ENCODE measurements around the gene MOB2.

MOB2 gene

GRCh38 chr11:1486054-1486825 lies at the start of gene MOB2:
Gene MOB2 (minus strand): TSS chr11:1486779. CDS start chr11:1486556, 223 bp downstream.
- Histone ChIP-seq H3K27me3 (replicated peaks; ENCODE audit: control insufficient read depth, insufficient read depth, low read length) (no peaks in the 10 kb centered on the region), H3K9me3 (ENCODE audit: control insufficient read depth, low read length) (no peaks in the 10 kb centered on the region), H3K36me3 (ENCODE audit: control insufficient read depth, insufficient read depth, low read length, severe bottlenecking) (no peaks in the 10 kb centered on the region), H3K9ac (ENCODE audit: low read length) (peak within 1 kb of the TSS; percentile 62), H3K4me3 (ENCODE audit: low read length) (no peak within 1 kb of the TSS), H3K4me1 (ENCODE audit: control insufficient read depth, insufficient read depth, low read length) (peaks cover 21% of the 10 kb centered on the region)
- no peak for DNase-seq (ENCODE audit: low read depth)

GRCh38 chr11:1534682-1535081 lies 48.1 kb upstream of the MOB2 start:
- Histone ChIP-seq H3K4me3 (ENCODE audit: low read length) (no peak overlapping the region), H3K36me3 (ENCODE audit: control insufficient read depth, insufficient read depth, low read length, severe bottlenecking) (peaks cover 6% of the 10 kb centered on the region), H3K9ac (ENCODE audit: low read length) (no peak overlapping the region), H3K27me3 (replicated peaks; ENCODE audit: control insufficient read depth, insufficient read depth, low read length) (peaks cover 13% of the 10 kb centered on the region), H3K9me3 (ENCODE audit: control insufficient read depth, low read length) (peaks cover 5% of the 10 kb centered on the region), H3K4me1 (ENCODE audit: control insufficient read depth, insufficient read depth, low read length) (peaks cover 34% of the 10 kb centered on the region)
- no peak for DNase-seq (ENCODE audit: low read depth)

- peaks cover 6% of the 10 kb centered on the region for H3K36me3 ChIP-seq (ENCODE audit: control insufficient read depth, insufficient read depth, low read length, severe bottlenecking)
- H3K4me3 ChIP-seq (ENCODE audit: low read length), result no peak overlapping the region
- peaks cover 34% of the 10 kb centered on the region for H3K4me1 ChIP-seq (ENCODE audit: control insufficient read depth, insufficient read depth, low read length)
- H3K27me3 ChIP-seq (replicated peaks; ENCODE audit: control insufficient read depth, insufficient read depth, low read length), result peaks cover 10% of the 10 kb centered on the region
- no peak for DNase-seq (ENCODE audit: low read depth)
- H3K9me3 ChIP-seq (ENCODE audit: control insufficient read depth, low read length), result peaks cover 5% of the 10 kb centered on the region
- H3K9ac ChIP-seq (ENCODE audit: low read length), result no peak overlapping the region
Observed at GRCh38 chr11:1534171-1534570, 47.6 kb upstream of the MOB2 start.

GRCh38 chr11:1533342-1533725 lies 46.8 kb upstream of the MOB2 start:
- Histone ChIP-seq H3K4me3 (ENCODE audit: low read length) (no peak overlapping the region), H3K4me1 (ENCODE audit: control insufficient read depth, insufficient read depth, low read length) (peaks cover 34% of the 10 kb centered on the region), H3K36me3 (ENCODE audit: control insufficient read depth, insufficient read depth, low read length, severe bottlenecking) (peaks cover 6% of the 10 kb centered on the region), H3K9ac (ENCODE audit: low read length) (no peak overlapping the region), H3K27me3 (replicated peaks; ENCODE audit: control insufficient read depth, insufficient read depth, low read length) (peaks cover 7% of the 10 kb centered on the region), H3K9me3 (ENCODE audit: control insufficient read depth, low read length) (peaks cover 3% of the 10 kb centered on the region)
- no peak for DNase-seq (ENCODE audit: low read depth)

- Histone ChIP-seq H3K36me3 (ENCODE audit: control insufficient read depth, insufficient read depth, low read length, severe bottlenecking) (peaks cover 6% of the 10 kb centered on the region), H3K4me3 (ENCODE audit: low read length) (no peak overlapping the region), H3K9ac (ENCODE audit: low read length) (no peak overlapping the region), H3K9me3 (ENCODE audit: control insufficient read depth, low read length) (no peaks in the 10 kb centered on the region), H3K27me3 (replicated peaks; ENCODE audit: control insufficient read depth, insufficient read depth, low read length) (peaks cover 1% of the 10 kb centered on the region), H3K4me1 (ENCODE audit: control insufficient read depth, insufficient read depth, low read length) (peaks cover 34% of the 10 kb centered on the region)
- DNase-seq (ENCODE audit: low read depth), result no peak
Observed at GRCh38 chr11:1532606-1533341, 46.2 kb upstream of the MOB2 start.

- no peaks in the 10 kb centered on the region for H3K27me3 ChIP-seq (replicated peaks; ENCODE audit: control insufficient read depth, insufficient read depth, low read length)
- H3K4me1 ChIP-seq (ENCODE audit: control insufficient read depth, insufficient read depth, low read length), result peaks cover 30% of the 10 kb centered on the region
- H3K9ac ChIP-seq (ENCODE audit: low read length), result peak overlapping the region; percentile 41
- DNase-seq (ENCODE audit: low read depth), result no peak
- H3K4me3 ChIP-seq (ENCODE audit: low read length), result no peak overlapping the region
- no peaks in the 10 kb centered on the region for H3K9me3 ChIP-seq (ENCODE audit: control insufficient read depth, low read length)
- H3K36me3 ChIP-seq (ENCODE audit: control insufficient read depth, insufficient read depth, low read length, severe bottlenecking), result peaks cover 6% of the 10 kb centered on the region
Observed at GRCh38 chr11:1532014-1532586, 45.5 kb upstream of the MOB2 start.

GRCh38 chr11:1531449-1532013 lies 45.0 kb upstream of the MOB2 start:
- DNase-seq (ENCODE audit: low read depth), result no peak
- H3K9me3 ChIP-seq (ENCODE audit: control insufficient read depth, low read length), result no peaks in the 10 kb centered on the region
- peaks cover 30% of the 10 kb centered on the region for H3K4me1 ChIP-seq (ENCODE audit: control insufficient read depth, insufficient read depth, low read length)
- H3K4me3 ChIP-seq (ENCODE audit: low read length), result no peak overlapping the region
- peak overlapping the region; percentile 41 for H3K9ac ChIP-seq (ENCODE audit: low read length)
- peaks cover 6% of the 10 kb centered on the region for H3K36me3 ChIP-seq (ENCODE audit: control insufficient read depth, insufficient read depth, low read length, severe bottlenecking)
- no peaks in the 10 kb centered on the region for H3K27me3 ChIP-seq (replicated peaks; ENCODE audit: control insufficient read depth, insufficient read depth, low read length)

GRCh38 chr11:1530686-1531448 lies 44.3 kb upstream of the MOB2 start:
- Histone ChIP-seq H3K4me1 (ENCODE audit: control insufficient read depth, insufficient read depth, low read length) (peaks cover 30% of the 10 kb centered on the region), H3K9ac (ENCODE audit: low read length) (no peak overlapping the region)
- DNase-seq (ENCODE audit: low read depth), result no peak

GRCh38 chr11:1529774-1530173 lies 43.2 kb upstream of the MOB2 start:
- H3K27me3 ChIP-seq (replicated peaks; ENCODE audit: control insufficient read depth, insufficient read depth, low read length), result no peaks in the 10 kb centered on the region

More at GRCh38 chr11:1530686-1531448, 44.3 kb upstream of the MOB2 start:
- Histone ChIP-seq H3K9me3 (ENCODE audit: control insufficient read depth, low read length) (no peaks in the 10 kb centered on the region), H3K27me3 (replicated peaks; ENCODE audit: control insufficient read depth, insufficient read depth, low read length) (no peaks in the 10 kb centered on the region), H3K4me3 (ENCODE audit: low read length) (no peak overlapping the region), H3K36me3 (ENCODE audit: control insufficient read depth, insufficient read depth, low read length, severe bottlenecking) (peaks cover 6% of the 10 kb centered on the region)

GRCh38 chr11:1529286-1529685 lies 42.7 kb upstream of the MOB2 start:
- peaks cover 2% of the 10 kb centered on the region for H3K36me3 ChIP-seq (ENCODE audit: control insufficient read depth, insufficient read depth, low read length, severe bottlenecking)
- H3K4me3 ChIP-seq (ENCODE audit: low read length), result no peak overlapping the region
- H3K27me3 ChIP-seq (replicated peaks; ENCODE audit: control insufficient read depth, insufficient read depth, low read length), result no peaks in the 10 kb centered on the region
- peaks cover 21% of the 10 kb centered on the region for H3K4me1 ChIP-seq (ENCODE audit: control insufficient read depth, insufficient read depth, low read length)
- DNase-seq (ENCODE audit: low read depth), result no peak
- no peaks in the 10 kb centered on the region for H3K9me3 ChIP-seq (ENCODE audit: control insufficient read depth, low read length)
- no peak overlapping the region for H3K9ac ChIP-seq (ENCODE audit: low read length)

More at GRCh38 chr11:1529774-1530173, 43.2 kb upstream of the MOB2 start:
- Histone ChIP-seq H3K9ac (ENCODE audit: low read length) (no peak overlapping the region), H3K36me3 (ENCODE audit: control insufficient read depth, insufficient read depth, low read length, severe bottlenecking) (peaks cover 6% of the 10 kb centered on the region), H3K4me3 (ENCODE audit: low read length) (no peak overlapping the region), H3K4me1 (ENCODE audit: control insufficient read depth, insufficient read depth, low read length) (peaks cover 26% of the 10 kb centered on the region), H3K9me3 (ENCODE audit: control insufficient read depth, low read length) (no peaks in the 10 kb centered on the region)
- DNase-seq (ENCODE audit: low read depth), result no peak
